GM15510 (cell line): ENCODE measurements around the gene IER5.
A peak's percentile ranks its signal among the peaks of the same experiment; 100 is the strongest.

Experiments
- POLR2A ChIP-seq: IDR thresholded peaks from 3 replicates; pipeline ENCODE4 v1.6.1; 2011; ENCODE audit warnings: borderline replicate concordance; ENCODE audit not compliant: insufficient read length; ENCODE audit errors: extremely low read depth

Gene IER5

GRCh38 chr1:181128592-181129497 lies 40.3 kb downstream of the IER5 start:
- TF ChIP-seq POLR2A, result peak; percentile 25

DNA sequence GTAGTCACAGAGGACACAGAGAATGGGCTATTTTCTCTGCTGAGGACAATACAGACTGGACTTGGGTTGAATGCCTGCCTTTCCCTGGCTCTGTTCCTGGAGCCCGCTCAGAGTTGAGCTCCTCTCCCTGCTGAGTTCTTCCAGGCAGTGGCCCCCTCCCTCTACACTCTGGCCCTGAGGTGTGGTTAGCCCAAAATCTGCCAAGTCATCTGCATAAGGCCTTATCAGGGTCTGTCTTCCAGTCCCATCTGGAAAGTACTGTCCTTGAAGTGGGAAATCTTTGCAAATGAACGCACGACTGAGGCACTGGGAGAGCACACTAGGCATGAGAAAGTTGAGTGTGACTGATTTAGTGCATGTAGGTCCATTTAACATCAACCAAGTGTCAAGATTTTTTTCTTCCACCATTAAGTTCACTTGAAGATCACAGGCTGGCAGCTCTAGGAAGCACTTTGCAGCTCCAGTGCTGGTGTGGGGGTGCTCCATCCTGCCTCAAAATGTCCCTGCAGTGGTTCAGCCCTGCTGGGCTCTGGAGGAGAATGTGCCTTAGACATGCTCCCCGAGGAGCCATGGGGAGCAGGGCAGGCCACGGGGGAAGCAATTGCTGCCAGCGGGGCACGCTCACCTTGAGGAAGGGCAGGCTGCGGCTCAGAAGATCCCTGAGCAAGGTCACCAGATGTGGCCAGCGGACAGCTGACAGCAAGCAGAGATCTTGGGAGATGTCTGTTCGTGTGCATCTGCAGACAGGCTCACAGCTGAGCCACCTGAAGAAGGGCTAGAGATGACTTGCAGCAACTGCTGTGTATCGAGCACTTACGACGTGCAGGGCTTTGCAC lies 41.5 kb downstream of the IER5 start:
- TF ChIP-seq POLR2A, result no peak

DNA sequence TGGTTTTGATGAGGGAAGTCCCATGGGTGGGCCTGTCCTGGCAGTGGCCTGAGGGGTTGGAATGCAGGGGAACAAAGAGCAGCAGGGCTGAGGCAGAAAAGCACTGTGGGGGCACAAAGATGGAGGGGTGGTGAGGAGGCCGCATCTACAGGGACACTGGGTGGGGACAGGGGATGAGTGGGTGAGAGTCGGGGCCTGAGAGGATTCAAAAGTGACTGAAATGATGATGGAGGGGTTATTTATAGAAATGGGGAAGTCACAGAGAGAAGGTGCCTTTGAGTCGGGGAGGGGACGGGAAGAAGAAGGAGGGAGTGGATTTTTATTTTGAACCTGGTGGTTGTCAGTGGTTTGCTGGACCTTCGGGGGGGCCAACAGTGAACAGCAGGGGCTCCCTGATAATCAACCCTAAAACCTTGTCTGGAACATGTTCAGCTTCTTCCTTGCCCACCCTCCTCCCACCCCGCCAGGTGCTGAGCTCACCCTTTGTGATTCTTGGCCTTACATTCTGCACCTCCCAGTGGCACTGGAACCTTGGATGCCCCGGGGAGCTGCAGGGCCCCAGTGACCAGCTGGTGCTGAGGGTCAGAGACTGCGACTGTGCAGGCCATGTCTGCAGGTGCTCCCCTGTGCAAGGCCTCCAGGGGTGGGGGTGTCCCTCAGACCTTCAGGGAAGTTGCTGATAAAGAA lies 42.9 kb downstream of the IER5 start:
- TF ChIP-seq POLR2A, result peak; percentile 31

DNA sequence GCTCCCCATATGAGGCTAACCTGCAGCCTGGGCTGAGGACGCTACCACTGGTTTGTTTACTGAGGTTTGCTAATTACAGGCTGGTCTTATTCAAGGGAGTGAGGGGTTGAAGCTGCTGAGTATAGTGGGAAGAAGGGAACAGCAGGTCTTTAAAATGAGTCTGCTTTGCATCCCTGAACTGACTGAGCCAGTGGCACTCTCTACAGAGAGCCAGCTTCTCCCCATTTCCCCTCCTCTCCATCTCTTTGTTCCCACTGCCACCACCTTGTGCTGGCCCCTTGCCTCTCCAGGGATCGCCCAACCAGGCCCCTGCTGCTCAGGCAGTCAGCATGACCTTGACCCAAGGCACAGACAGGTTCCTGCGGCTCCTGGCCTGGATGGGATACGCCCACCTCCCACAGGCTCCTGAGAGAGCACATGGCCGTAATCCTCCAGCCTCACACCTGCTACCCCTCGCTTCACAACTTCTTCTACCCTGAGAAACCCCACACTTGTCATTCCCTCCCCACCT lies 45.0 kb downstream of the IER5 start:
- TF ChIP-seq POLR2A, result no peak

DNA sequence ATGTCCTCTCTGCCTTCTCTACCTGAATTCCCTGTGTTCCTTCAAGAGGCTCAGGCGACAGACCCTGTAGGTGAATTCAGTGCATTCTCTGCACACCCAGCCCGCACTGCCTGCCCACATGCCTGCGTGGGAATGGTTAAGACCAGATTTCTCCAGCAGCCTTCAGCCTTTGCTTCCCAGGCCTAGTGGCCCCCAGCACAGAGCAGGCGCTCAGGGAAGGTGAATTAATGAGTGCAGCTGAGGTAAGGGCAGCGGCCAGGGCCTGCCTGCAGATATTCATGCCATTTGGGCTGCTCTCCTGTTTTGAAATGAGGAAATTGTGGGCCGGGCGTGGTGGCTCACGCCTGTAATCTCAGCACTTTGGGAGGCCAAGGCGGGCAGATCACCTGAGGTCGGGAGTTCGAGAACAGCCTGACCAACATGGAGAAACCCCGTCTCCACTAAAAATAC lies 45.5 kb downstream of the IER5 start:
- TF ChIP-seq POLR2A, result no peak

- TF ChIP-seq POLR2A, result no peak
Observed at GRCh38 chr1:181134543-181135436, 46.3 kb downstream of the IER5 start.

DNA sequence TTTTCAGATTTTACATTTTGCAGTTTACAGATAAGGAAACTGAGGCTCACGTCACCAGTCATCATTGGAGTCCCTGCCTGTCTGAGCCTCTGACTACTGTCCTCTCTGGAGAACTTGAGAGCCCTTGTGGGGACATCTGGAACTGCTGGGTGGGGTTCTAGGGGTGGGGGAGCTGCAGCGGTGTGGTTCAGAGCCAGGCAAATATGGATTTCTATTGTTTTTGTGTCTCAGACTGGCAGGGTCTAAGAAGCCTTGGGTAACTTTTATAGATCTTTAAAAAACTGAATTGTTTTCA lies 46.9 kb downstream of the IER5 start:
- TF ChIP-seq POLR2A, result no peak

DNA sequence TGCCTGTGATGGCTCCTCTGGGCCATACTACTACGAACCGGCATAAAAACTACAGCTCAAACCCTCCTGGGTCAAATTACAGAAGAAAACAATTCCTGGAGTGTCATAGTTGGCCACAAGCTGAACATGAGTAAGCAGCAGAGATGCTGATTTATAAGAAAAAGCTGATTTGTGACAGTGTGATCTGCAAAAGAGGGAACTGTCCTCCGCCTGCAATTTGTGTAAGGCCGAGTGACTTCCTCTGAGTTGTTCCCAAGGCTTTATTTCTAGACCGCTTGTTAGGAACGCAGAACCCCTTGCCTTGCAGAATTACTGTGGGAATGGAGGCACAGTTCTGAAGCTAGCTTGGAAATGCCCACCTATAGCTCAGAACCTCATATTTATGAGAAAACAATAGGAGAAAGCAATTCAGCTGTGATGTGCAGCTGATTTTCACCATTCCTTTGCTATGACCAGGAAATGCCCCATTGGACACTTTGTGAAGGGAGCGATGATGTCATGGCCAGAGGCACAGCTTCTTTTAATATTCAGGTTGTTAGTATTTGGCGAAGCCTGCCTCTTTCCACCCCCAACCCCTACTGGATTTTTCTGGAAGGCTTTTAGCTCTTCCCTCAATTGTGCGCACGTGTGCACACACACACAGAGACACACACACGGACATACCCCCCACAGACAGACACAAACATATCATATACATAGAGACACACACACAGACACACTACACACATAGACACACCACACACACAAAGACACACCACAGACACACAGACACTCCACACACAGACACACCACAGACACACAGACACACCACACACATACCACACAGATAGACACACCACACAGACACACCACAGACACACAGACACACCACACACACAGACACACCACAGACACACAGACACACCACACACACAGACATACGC lies 47.6 kb downstream of the IER5 start:
- TF ChIP-seq POLR2A, result no peak

DNA sequence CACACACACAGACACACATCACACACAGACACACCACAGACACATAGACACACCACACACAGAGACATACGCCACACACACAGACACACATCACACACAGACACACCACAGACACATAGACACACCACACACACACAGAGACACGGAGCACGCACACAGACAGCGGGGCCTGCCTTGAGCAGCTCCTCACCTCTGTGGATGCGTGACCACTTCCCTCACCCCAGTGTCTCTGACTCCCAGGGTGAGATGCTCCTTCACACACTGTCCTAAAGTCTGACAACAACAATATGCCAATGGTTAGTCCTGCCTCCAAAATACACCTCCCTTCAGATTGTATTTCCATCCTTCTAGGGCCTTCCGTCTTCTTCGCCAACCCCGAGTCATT lies 48.2 kb downstream of the IER5 start:
- TF ChIP-seq POLR2A, result no peak

DNA sequence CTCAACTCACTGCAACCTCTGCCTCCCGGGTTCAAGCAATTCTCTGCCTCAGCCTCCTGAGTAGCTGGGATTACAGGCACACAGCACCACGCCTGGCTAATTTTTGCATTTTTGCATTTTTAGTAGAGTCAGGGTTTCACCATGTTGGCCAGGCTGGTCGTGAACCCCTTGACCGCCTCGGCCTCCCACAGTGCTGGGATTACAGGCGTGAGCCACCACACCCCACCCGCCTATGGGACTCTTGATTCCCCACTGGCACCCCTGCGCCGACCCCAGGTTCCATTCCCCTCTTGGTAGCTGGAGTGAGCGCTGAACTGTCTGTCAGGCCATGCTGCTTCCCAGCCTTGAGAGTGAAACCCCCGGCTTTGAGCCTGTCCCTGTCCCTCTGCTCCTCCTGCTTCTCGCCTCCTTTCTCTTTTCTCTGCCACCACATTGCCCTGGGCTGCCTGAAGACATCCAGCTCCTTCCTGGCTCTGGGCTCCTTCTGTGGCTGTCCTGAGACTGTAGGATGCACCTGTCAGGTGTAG lies 48.8 kb downstream of the IER5 start:
- no peak for TF ChIP-seq POLR2A

DNA sequence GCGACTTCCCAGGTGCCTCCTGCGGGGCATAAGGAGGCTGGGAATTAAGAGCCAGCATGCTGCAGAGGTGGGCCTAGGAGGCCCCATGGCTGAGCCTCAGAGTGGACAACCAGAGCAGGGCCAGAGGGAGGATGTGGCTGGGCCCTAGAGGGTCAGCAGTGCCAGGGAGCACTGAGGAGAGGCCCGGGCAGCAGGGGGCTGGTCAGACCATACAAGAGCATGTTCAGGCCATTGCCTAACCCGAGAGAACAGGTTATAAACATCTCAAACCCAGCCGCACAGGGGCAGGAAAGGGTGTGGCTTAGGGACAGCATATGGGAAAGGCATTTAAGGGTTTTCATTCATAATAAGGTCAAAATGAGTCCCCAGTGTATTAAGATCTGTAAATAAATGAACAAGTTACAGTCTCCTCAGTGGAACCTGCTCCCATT lies 51.1 kb downstream of the IER5 start:
- TF ChIP-seq POLR2A, result no peak

- TF ChIP-seq POLR2A, result no peak
Observed at GRCh38 chr1:181140398-181140797, 51.9 kb downstream of the IER5 start.

DNA sequence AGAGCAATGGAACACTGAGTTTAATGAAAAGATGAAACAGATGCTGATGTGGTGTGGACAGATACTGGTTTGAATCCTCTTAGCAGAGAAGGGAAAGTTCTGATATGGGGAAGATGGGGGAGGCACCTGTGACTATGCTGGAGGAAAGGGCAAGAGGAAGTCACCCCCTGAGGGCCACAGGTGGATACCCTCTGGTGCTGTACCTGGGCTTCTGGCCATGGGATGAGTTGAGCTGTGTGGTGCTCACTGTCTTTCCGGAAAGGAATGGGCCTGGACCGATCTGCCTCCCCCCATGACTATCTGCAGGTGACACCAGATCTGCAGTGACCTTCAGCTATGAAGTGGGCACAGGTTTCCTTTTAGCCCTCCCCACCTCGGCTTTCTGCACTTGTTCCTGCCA lies 52.4 kb downstream of the IER5 start:
- TF ChIP-seq POLR2A, result no peak

DNA sequence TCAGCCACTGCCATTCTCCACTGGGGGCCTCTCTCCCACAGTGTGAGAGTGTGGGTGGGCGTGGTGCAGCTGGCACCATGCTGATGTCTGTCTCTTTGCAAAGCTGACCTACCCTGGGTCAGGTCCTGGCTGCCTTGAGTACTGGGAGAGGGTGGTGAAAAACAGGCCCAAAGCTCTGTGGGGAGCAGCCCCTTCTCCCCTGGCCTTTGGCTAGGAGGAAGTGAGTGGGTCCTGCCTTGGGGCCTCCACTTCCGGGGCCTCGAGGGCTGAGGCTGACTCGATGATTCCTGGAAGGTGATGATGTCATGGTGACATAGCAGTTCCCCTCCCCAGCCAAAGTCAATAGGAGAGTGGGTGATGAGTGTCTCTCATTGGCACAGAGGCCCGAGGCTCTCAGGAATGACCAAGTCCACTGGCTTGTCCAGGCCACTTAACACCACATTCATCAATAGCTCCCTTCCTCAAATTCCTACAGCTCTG lies 53.0 kb downstream of the IER5 start:
- no peak for TF ChIP-seq POLR2A
